Stimulated activated CD8-positive, alpha-beta memory T cell treated with anti-CD3 and anti-CD28 coated beads, Interleukin-7, amount 100 ng/mL, for 48 hours (primary cell): ENCODE data around the gene LYPD6B.

ENCODE experiments used
- DNase-seq, 2 donors: peaks; one replicate each; pipeline ENCODE4 v3.0.0-alpha.2; 2020; ENCODE audit warnings: low read depth in 1 of 2; ENCODE audit errors: extremely low read depth in 1 of 2

The LYPD6B gene

GRCh38 chr2:149009576-149010461 is 28.7 kb upstream of the LYPD6B start:
- no peak for DNase-seq

- no peak for DNase-seq
Observed at GRCh38 chr2:149012545-149012944, 26.0 kb upstream of the LYPD6B start.

- DNase-seq, result no peak
Observed at GRCh38 chr2:149015501-149015900, 23.0 kb upstream of the LYPD6B start.

DNA sequence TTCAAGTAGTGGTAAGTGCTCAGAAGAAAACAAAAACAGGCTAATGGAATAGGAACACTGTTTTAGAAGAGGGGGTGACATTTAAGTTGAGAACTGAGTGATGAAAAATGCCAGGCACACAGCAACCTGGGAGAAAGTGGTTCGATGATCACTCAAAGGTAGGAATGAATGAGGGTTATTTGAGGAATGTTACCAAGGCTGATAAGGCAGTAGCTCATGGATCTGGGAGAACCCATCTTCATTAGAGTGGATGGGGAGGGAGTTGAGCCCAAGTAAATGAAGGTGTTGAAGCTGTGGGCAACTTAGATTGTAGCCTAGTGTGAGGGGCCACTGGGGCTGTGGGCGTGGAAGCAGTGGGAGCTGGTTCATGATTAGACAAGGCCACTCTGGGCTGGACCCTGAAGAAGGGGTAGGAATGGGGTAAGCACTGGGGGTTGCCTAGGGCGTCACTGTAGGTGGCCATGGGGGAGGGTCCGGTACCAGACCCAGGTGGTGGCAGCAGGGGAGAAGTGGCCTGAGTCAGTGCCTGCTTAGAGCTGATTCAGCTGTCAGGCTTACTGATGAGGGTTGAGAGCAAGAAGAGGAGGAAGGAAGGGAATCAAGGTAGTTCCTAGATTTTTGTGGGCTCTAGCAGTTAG is 22.5 kb upstream of the LYPD6B start:
- no peak for DNase-seq

DNA sequence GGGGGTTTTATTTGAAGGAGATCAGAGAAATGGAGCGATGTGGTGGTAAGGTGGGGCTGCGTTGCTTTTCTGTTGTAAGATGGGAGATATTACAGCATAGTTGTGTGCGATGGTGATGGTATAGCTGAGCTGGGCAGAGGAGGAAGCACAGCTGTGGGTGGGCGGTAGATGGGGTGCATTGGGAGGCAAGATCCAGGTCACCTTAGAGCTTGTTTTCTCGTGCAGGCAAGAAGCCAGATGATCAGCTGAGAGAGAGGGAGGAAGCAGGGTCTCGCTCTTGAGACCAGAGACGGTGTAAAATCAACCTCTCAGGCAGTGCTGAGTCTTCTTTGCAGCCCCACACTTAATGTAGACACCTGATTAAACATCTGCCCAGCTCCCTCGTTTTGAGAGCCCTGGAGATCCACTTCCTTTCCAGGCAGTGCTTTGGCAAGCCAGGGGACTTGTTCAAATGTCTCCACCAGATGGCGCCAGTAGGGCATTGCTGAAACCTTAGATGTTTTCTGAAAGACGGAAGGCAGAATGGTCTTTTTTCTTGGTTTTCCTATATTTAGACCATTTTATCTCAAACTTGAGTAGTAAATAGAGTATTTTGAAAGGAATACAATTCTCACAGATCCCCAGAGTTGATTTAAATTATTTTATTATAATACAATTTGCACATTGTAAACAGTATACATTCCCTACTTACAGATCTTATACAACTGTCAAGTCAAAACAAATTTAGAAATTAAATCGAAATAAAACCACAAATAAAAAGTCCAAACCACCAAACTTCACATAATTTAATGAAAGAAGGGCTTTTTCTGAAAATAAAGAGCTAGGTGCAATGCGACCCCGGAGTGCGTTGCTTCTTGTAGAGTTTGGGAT is 21.1 kb upstream of the LYPD6B start:
- peak; percentile 26 to 43 for DNase-seq

DNA sequence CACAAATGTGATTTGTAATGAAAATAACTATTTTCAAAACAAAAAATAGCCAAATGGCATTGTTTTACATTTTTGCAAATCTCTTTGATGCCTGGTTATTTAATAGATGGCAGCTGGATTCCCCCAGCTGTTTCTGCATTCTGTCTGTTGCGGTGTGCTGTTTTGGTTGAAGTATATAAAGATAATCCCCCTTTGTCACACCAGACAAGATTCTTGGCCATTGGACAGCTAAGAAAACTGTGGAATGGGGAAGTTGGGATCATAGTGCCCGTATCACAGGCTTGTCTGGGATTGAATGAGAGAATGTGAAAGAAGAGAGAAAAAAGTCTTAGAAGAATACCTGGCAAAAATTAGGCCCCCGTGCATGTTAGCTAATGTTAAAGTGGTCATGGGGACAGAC is 19.5 kb upstream of the LYPD6B start:
- no peak for DNase-seq

DNA sequence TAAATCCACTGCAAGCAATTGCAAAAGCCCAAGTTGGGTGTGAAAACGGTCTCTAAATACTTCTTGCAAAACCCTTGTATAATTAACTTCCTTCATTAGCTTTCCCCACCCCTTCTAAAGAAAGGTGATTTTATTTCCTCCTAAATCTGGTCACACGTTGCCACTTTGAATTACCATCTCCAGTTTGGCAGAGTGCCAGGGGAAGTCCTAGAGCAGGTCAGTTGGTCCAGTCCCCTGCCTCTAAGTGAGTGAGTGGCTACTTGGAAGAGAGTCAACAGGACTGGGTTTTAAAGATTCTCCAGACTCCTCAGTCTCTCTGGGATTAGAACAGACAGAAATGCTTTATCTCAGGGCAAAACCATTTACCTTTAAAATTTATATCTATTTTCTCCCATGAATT is 18.7 kb upstream of the LYPD6B start:
- no peak for DNase-seq

DNA sequence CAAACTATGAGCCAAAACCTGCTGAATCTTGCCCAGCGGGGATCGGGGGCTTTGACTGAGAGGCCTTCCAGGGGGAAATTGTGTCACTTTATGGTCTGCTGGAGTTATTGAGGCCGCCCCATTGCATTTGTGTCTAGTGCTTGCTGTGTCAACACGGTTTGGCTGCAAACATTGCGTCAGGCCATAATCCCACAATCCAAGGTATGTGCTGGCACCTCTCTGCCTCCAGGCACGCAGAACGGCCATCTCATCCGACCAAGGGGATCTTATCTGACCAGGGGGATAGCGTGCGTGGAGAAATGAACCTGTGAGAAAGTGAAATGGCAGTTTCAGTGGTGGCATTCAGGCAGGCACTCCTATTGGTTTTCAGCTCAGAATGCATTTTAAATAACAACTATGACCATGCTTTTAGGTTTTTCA is 18.1 kb upstream of the LYPD6B start:
- no peak for DNase-seq

- DNase-seq, result no peak
Observed at GRCh38 chr2:149021271-149021719, 17.2 kb upstream of the LYPD6B start.

DNA sequence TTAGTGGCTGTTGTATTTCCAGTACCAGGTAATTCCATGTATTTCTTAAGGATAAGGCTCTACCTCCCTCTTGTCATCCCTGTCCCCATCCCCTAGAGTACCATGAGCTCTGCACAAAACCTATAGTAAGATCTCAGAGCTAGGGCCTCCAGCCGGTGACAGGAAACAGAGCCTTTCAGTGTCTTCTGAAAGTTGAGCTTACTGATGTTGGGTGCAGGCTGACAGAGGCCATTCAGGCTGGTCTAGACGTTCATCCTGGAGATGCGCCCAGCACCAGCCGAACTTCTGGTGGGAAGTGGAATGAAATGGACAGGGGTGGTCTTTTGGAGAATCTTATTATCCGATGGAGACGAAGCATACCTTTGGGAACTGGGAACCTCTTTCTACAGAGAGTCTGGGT is 16.7 kb upstream of the LYPD6B start:
- DNase-seq, result no peak

DNA sequence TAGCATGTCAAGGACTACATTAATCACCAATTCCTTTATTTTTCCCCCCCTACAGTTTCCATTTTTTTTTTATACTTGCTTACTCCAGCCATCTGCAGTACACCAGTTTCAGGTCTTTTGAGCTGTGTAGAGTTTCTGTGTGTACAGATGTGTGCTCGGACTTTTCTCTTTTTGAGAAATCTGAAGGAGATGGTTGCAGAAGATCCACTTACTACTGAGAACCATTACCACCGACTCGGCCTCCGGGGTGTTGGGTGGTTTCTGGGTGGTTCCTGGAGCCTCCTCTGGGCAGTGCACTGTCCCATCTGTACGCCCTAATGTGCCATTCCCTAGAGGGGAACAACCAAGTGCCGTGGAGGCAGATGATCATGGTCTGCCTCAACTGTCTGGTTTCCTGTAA is 15.4 kb upstream of the LYPD6B start:
- no peak for DNase-seq

DNA sequence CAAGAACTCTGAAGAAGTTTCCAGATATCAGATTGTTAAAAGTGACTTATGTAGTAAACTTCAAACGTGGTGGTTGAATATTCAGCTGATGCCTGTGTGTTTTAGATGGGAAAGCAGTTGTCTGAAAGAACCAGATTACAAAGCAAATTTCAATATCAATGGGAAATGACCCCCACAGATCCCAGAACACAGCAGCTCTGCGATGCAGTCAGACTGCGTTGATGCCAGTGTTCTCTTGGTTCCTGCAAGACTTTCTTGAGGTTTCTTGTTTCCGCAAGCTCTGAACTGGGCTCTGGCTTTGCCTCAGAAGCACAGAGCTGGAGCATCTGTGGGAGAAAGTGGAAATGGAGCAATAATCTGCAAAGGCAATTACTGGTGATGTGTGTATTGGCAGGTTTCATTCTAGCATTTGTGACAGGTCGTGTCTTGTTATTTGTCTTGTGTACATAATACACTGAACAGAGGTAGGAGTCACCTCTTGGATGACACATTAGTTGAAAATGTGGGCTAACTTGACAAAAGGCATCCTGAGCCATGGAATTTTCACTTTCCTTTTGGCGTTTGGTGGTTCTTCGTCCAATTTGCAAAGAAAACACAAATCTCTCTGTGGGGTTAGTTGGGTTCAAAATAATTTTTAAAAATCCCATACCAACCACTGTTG is 10.8 kb upstream of the LYPD6B start:
- no peak for DNase-seq

- DNase-seq, result no peak
Observed at GRCh38 chr2:149028377-149028776, 10.1 kb upstream of the LYPD6B start.

GRCh38 chr2:149028891-149029290 is 9.6 kb upstream of the LYPD6B start:
- DNase-seq, result no peak

- no peak for DNase-seq
Observed at GRCh38 chr2:149029307-149029965, 9.1 kb upstream of the LYPD6B start.

DNA sequence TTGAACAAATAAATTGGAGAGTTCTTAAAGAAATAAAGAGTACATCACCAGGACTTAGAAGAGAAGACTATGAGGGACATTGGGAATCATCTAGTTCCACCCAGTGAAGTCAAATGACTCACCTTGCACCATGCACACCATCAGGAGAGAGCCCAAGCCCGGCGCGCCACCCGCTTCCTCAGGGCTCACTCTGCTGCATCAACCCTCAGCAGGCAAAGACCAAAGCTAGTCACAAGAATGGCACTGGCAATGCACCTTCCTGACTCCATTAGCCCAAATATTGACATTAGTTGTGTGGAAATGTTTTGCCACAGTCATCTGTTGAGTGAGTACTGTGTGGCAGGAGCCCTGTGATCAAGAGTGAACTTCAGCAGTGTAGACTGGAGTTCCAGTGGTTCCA is 7.1 kb upstream of the LYPD6B start:
- DNase-seq, result no peak

- DNase-seq, result no peak
Observed at GRCh38 chr2:149033716-149034115, 4.8 kb upstream of the LYPD6B start.

DNA sequence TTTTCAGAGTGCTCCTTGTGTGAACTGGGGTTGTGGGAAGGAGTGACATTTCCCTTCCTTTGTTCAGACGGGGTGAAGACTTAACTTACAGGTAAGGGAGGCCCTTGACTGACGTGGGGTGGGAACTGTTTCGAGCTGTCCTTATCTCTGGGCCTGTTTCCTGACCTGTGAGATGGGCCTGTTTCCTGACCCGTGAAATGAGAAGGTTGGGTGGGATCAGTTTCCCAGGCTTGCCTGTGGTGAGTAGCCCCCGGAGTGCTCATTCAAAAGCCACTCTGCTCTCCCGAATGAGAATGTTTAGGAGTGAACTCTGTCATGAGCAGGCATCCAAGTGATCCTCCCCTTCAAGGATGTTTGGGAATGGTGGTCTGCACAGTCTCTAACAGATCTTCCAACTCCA is 4.1 kb upstream of the LYPD6B start:
- DNase-seq, result no peak

- no peak for DNase-seq
Observed at GRCh38 chr2:149036507-149037293, 1.8 kb upstream of the LYPD6B start.

DNA sequence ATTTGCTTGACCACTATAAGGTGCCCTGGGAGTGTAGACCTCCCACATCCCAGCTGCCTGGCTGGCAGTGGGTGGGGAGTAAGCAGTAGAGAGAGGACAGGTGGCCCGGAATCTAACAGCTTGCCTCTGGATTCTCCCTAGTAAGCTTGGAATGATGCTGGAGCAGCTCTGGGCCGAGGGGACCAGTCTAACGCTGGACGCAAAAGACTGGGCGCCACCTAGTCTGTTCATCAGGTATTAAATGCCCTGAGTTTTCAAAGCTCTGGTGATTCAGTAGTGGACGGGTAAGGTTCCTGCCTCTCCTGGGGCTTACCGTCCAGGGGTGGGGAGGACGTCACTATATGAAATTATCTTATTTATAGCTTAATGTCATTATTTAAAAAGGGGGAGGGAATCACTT is 648 bp upstream of the LYPD6B start:
- DNase-seq, result no peak
